ENCODE data around the gene GUCY1A2.
"Not testable (repeated sequence)": the region's sequence is repeated elsewhere in the genome, so short reads cannot be mapped to it uniquely, and the experiment has no call there.

GUCY1A2 gene

GRCh38 chr11:106856566-106856965, 161.7 kb downstream of the GUCY1A2 start:
- no peak for DNase-seq (ENCODE audit: extremely low spot score, insufficient read length, low read depth)
- FAIRE-seq, result no peak

GRCh38 chr11:106854429-106854828, 163.8 kb downstream of the GUCY1A2 start:
- no peak for DNase-seq (ENCODE audit: extremely low spot score, insufficient read length, low read depth)
- FAIRE-seq, result no peak

GRCh38 chr11:106853850-106854401, 164.3 kb downstream of the GUCY1A2 start:
- DNase-seq (ENCODE audit: extremely low spot score, insufficient read length, low read depth) (no peak), FAIRE-seq (no peak)

- FAIRE-seq (no peak), DNase-seq (ENCODE audit: extremely low spot score, insufficient read length, low read depth) (no peak)
Observed at GRCh38 chr11:106852779-106853178, 165.5 kb downstream of the GUCY1A2 start.

- FAIRE-seq (no peak), DNase-seq (ENCODE audit: extremely low spot score, insufficient read length, low read depth) (no peak)
Observed at GRCh38 chr11:106848526-106848925, 169.8 kb downstream of the GUCY1A2 start.

GRCh38 chr11:106842134-106842533, 176.1 kb downstream of the GUCY1A2 start:
- FAIRE-seq (no peak), DNase-seq (ENCODE audit: extremely low spot score, insufficient read length, low read depth) (no peak)

- no peak for FAIRE-seq
Observed at GRCh38 chr11:106840947-106841346, 177.3 kb downstream of the GUCY1A2 start.

GRCh38 chr11:106840146-106840545, 178.1 kb downstream of the GUCY1A2 start:
- no peak for DNase-seq (ENCODE audit: extremely low spot score, insufficient read length, low read depth)
- no peak for FAIRE-seq

More at GRCh38 chr11:106840947-106841346, 177.3 kb downstream of the GUCY1A2 start:
- DNase-seq (ENCODE audit: extremely low spot score, insufficient read length, low read depth), result no peak

- DNase-seq (ENCODE audit: extremely low spot score, insufficient read length, low read depth) (no peak), FAIRE-seq (no peak)
Observed at GRCh38 chr11:106834567-106834966, 183.7 kb downstream of the GUCY1A2 start.

- DNase-seq (ENCODE audit: extremely low spot score, insufficient read length, low read depth) (no peak), FAIRE-seq (no peak)
Observed at GRCh38 chr11:106828976-106829375, 189.3 kb downstream of the GUCY1A2 start.

GRCh38 chr11:106828576-106828975, 189.7 kb downstream of the GUCY1A2 start:
- FAIRE-seq (no peak), DNase-seq (ENCODE audit: extremely low spot score, insufficient read length, low read depth) (no peak)

GRCh38 chr11:106827687-106828086, 190.6 kb downstream of the GUCY1A2 start:
- FAIRE-seq, result no peak
- no peak for DNase-seq (ENCODE audit: extremely low spot score, insufficient read length, low read depth)

GRCh38 chr11:106826558-106826957, 191.7 kb downstream of the GUCY1A2 start:
- FAIRE-seq; DNase-seq (ENCODE audit: extremely low spot score, insufficient read length, low read depth): not testable (repeated sequence)

- DNase-seq (ENCODE audit: extremely low spot score, insufficient read length, low read depth) (no peak), FAIRE-seq (no peak)
Observed at GRCh38 chr11:106821826-106822225, 196.4 kb downstream of the GUCY1A2 start.

- FAIRE-seq, result no peak
Observed at GRCh38 chr11:106821291-106821690, 197.0 kb downstream of the GUCY1A2 start.

GRCh38 chr11:106818443-106818842, 199.8 kb downstream of the GUCY1A2 start:
- no peak for DNase-seq (ENCODE audit: extremely low spot score, insufficient read length, low read depth)
- no peak for FAIRE-seq

More at GRCh38 chr11:106821291-106821690, 197.0 kb downstream of the GUCY1A2 start:
- no peak for DNase-seq (ENCODE audit: extremely low spot score, insufficient read length, low read depth)

GRCh38 chr11:106815209-106815608, 203.1 kb downstream of the GUCY1A2 start:
- FAIRE-seq (no peak), DNase-seq (ENCODE audit: extremely low spot score, insufficient read length, low read depth) (no peak)

GRCh38 chr11:106813806-106814205, 204.5 kb downstream of the GUCY1A2 start:
- no peak for DNase-seq (ENCODE audit: extremely low spot score, insufficient read length, low read depth)
- FAIRE-seq, result no peak

GRCh38 chr11:106794058-106794457, 224.2 kb downstream of the GUCY1A2 start:
- FAIRE-seq, result no peak

GRCh38 chr11:106789406-106789805, 228.9 kb downstream of the GUCY1A2 start:
- no peak for DNase-seq (ENCODE audit: extremely low spot score, insufficient read length, low read depth)
- FAIRE-seq, result no peak

More at GRCh38 chr11:106794058-106794457, 224.2 kb downstream of the GUCY1A2 start:
- no peak for DNase-seq (ENCODE audit: extremely low spot score, insufficient read length, low read depth)

- FAIRE-seq, result no peak
Observed at GRCh38 chr11:106787454-106787853, 230.8 kb downstream of the GUCY1A2 start.

GRCh38 chr11:106785913-106786650, 232.2 kb downstream of the GUCY1A2 start:
- DNase-seq (ENCODE audit: extremely low spot score, insufficient read length, low read depth) (no peak), FAIRE-seq (no peak)

More at GRCh38 chr11:106787454-106787853, 230.8 kb downstream of the GUCY1A2 start:
- DNase-seq (ENCODE audit: extremely low spot score, insufficient read length, low read depth), result no peak
